Liver (tissue), 9 donors: ENCODE measurements around the gene CES2. TPM values are rescaled to one million over a fixed set of nuclear protein-coding genes. Genes with fewer than 3 reads are reported as not detected.
"Not testable (repeated sequence)": the region's sequence is repeated elsewhere in the genome, so short reads cannot be mapped to it uniquely, and the experiment has no call there.

ENCODE experiments used
- DNase-seq: peaks from one replicate; pipeline ENCODE4 v3.0.0-alpha.2; 2017; ENCODE audit warnings: low spot score
- H3K27ac ChIP-seq, 2 donors: one replicate each; pipeline ENCODE4 v1.7.0; 2013; ENCODE audit warnings: inconsistent platforms in 2 of 2, low read length in 2 of 2, control low read depth in 1 of 2, low read depth in 1 of 2, mild to moderate bottlenecking in 1 of 2
- H3K27me3 ChIP-seq, 4 donors: one replicate each; pipeline versions ENCODE4 v1.6.1 to v1.7.0; 2013; ENCODE audit warnings: low read length in 3 of 4, inconsistent platforms in 1 of 4, mild to moderate bottlenecking in 1 of 4, moderate library complexity in 1 of 4; ENCODE audit not compliant: control insufficient read depth in 4 of 4, insufficient read depth in 4 of 4
- H3K36me3 ChIP-seq, 4 donors: one replicate each; pipeline versions ENCODE4 v1.6.1 to v1.7.0; 2013; ENCODE audit warnings: low read length in 3 of 4, mild to moderate bottlenecking in 3 of 4, low read depth in 1 of 4, moderate library complexity in 1 of 4; ENCODE audit not compliant: control insufficient read depth in 4 of 4, insufficient read depth in 3 of 4
- H3K4me1 ChIP-seq, 4 donors: one replicate each; pipeline versions ENCODE4 v1.6.1 to v1.7.0; 2013; ENCODE audit warnings: low read length in 3 of 4, mild to moderate bottlenecking in 3 of 4, moderate library complexity in 1 of 4; ENCODE audit not compliant: control insufficient read depth in 4 of 4, insufficient read depth in 4 of 4
- H3K4me3 ChIP-seq, 3 donors: one replicate each; pipeline versions ENCODE4 v1.6.1 to v1.7.0; 2013; ENCODE audit warnings: low read length in 3 of 3, control low read depth in 1 of 3, low read depth in 1 of 3, mild to moderate bottlenecking in 1 of 3
- H3K9ac ChIP-seq, 2 donors: one replicate each; pipeline ENCODE4 v1.7.0; 2013; ENCODE audit warnings: low read length in 2 of 2, mild to moderate bottlenecking in 2 of 2, moderate library complexity in 2 of 2, control low read depth in 1 of 2, low read depth in 1 of 2
- H3K9me3 ChIP-seq, 4 donors: one replicate each; pipeline versions ENCODE4 v1.6.1 to v1.7.0; 2013; ENCODE audit warnings: low read length in 3 of 4; ENCODE audit not compliant: control insufficient read depth in 4 of 4
- FOXA1 ChIP-seq: IDR thresholded peaks from 2 replicates; pipeline ENCODE4 v1.6.1; 2016; ENCODE audit warnings: antibody characterized with exemption
- FOXA2 ChIP-seq: IDR thresholded peaks from 2 replicates; pipeline ENCODE4 v1.6.1; 2016; ENCODE audit warnings: antibody characterized with exemption
- GABPA ChIP-seq, 2 donors: IDR thresholded peaks in 1 of 2; conservative IDR thresholded peaks in 1 of 2; 2 replicates each; pipeline ENCODE4 v1.6.1; 2016; ENCODE audit warnings: antibody characterized with exemption in 2 of 2, mild to moderate bottlenecking in 1 of 2, moderate library complexity in 1 of 2
- HNF4A ChIP-seq, 2 donors: conservative IDR thresholded peaks; 2 replicates each; pipeline ENCODE4 v1.6.1; 2016; ENCODE audit warnings: antibody characterized with exemption in 2 of 2, mild to moderate bottlenecking in 2 of 2
- HNF4G ChIP-seq: IDR thresholded peaks from 2 replicates; pipeline ENCODE4 v1.6.1; 2016; ENCODE audit warnings: antibody characterized with exemption
- JUND ChIP-seq, 2 donors: IDR thresholded peaks; 2 replicates each; pipeline ENCODE4 v1.6.1; 2016; ENCODE audit warnings: antibody characterized with exemption in 2 of 2
- NR2F2 ChIP-seq: IDR thresholded peaks from 2 replicates; pipeline ENCODE4 v1.6.1; 2016; ENCODE audit warnings: antibody characterized with exemption
- RAD21 ChIP-seq, 2 donors: IDR thresholded peaks; 2 replicates each; pipeline ENCODE4 v1.6.1; 2016; ENCODE audit warnings: antibody characterized with exemption in 2 of 2, mild to moderate bottlenecking in 2 of 2
- RXRA ChIP-seq, 2 donors: IDR thresholded peaks; 2 replicates each; pipeline ENCODE4 v1.6.1; 2017 to 2018; ENCODE audit warnings: antibody characterized with exemption in 2 of 2, mild to moderate bottlenecking in 1 of 2
- SP1 ChIP-seq: IDR thresholded peaks from 2 replicates; pipeline ENCODE4 v1.6.1; 2018; ENCODE audit warnings: antibody characterized with exemption, mild to moderate bottlenecking
- TAF1 ChIP-seq: conservative IDR thresholded peaks from 2 replicates; pipeline ENCODE4 v1.6.1; 2016; ENCODE audit warnings: antibody characterized with exemption, mild to moderate bottlenecking
- YY1 ChIP-seq: IDR thresholded peaks from 2 replicates; pipeline ENCODE4 v1.6.1; 2016; ENCODE audit warnings: antibody characterized with exemption, mild to moderate bottlenecking
- WGBS: extraction: QIAGEN DNeasy Blood & Tissue Kit; methylation state at CpG from one replicate; pipeline ENCODE4 v1.1.7; 2013; 5-methylcytosine and 5-hydroxymethylcytosine counted together
- polyA plus RNA-seq, 2 donors: library from polyadenylated mRNA; stranded (reverse) in 1 of 2; unstranded in 1 of 2; fragments of 200-250 nt in 1 of 2; fragments of >200 nt in 1 of 2; fragmentation: Nextera tagmentation in 1 of 2; extraction: Ambion mirVana in 1 of 2; gene quantifications; one replicate each; pipeline versions ENCODE4 v1.2.1 to v1.2.3, GENCODE V29; 2013 to 2015
- total RNA-seq, 2 donors: library from RNA; depleted of rRNA; stranded (reverse); fragments of >200 nt; gene quantifications; one replicate each; pipeline ENCODE4 v1.2.3, GENCODE V29; 2014
- TF ChIP-seq, protein P1 (sequence below): IDR thresholded peaks from 2 replicates; pipeline ENCODE4 v1.6.1; 2016; ENCODE audit warnings: antibody characterized with exemption
- TF ChIP-seq, protein P2 (sequence below): IDR thresholded peaks from 2 replicates; pipeline ENCODE4 v1.6.1; 2016; ENCODE audit warnings: antibody characterized with exemption
- TF ChIP-seq, protein P3 (sequence below): IDR thresholded peaks from 2 replicates; pipeline ENCODE4 v1.6.1; 2016; ENCODE audit warnings: antibody characterized with exemption
- TF ChIP-seq, protein P4 (sequence below): IDR thresholded peaks from 2 replicates; pipeline ENCODE4 v1.6.1; 2016; ENCODE audit warnings: antibody characterized with exemption, mild to moderate bottlenecking
- donor health status: healthy.
- donor health status: healthy.
- donor health status: healthy.
- donor health status: healthy.
- donor health status: healthy.

The CES2 gene
- total and polyA plus RNA-seq, 4 donors: 21.2 to 200 (median 182) TPM

DNA sequence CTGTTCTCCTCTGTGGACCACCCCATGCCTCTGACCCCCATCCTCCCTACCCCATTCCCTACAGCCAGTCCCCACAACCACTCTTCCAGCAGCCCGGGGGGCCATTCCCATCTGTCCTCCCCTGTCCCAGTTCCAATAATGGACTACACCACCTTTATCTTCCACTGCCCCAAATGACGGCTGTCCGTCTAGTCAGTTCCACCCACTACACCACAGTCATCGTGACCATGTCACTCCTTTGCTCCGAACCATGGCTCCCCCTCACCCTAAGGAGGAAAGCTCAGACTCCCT is 39.7 kb upstream of the CES2 start:
- 86% methylated on average over 5 of the region's 5 CpGs for WGBS
- H3K36me3 ChIP-seq: no peaks in the 10 kb centered on the region
- peaks cover 11 to 31% (median 23%) of the 10 kb centered on the region in 4 donors for H3K4me1 ChIP-seq
- H3K9me3 ChIP-seq: no peaks in the 10 kb centered on the region
- H3K4me3 ChIP-seq: no peak overlapping the region
- H3K27me3 ChIP-seq: no peaks in the 10 kb centered on the region
- no peak overlapping the region for H3K9ac ChIP-seq
- no peak for DNase-seq
- TF ChIP-seq SP1: no peak
- TF ChIP-seq, protein P1, sequence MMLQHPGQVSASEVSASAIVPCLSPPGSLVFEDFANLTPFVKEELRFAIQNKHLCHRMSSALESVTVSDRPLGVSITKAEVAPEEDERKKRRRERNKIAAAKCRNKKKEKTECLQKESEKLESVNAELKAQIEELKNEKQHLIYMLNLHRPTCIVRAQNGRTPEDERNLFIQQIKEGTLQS: no peak
- no peak for TF ChIP-seq RXRA (IDR thresholded peaks at IDR 0.05)
- H3K27ac ChIP-seq: no peak overlapping the region

DNA sequence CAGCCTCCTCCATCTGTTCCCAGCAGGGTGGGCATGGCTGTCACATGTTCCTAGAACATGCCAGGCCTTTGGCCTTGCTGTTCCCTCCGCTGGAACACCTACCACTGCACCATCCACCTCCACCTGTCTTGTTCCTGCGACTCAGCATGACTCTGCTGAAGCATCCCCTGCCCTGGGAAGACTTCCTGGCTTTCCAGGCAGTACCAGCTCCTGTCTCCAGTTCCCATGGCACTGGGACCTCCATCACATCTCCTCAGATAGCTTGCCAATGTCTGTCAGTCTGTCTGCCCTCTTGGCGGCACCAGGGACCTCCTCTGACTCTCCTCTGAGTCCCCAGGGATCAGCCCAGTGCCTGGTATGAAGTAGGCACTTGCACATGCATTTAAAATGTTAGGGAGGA is 39.3 kb upstream of the CES2 start:
- Histone ChIP-seq H3K27me3 (no peaks in the 10 kb centered on the region), H3K36me3 (no peaks in the 10 kb centered on the region), H3K9me3 (no peaks in the 10 kb centered on the region), H3K4me3 (no peak overlapping the region), H3K4me1 (peaks cover 11 to 27% (median 22%) of the 10 kb centered on the region in 4 donors), H3K9ac (no peak overlapping the region), H3K27ac (no peak overlapping the region)
- WGBS: 98% methylated on average over 3 of the region's 3 CpGs
- TF ChIP-seq TAF1 (no peak), GABPA (IDR thresholded peaks at IDR 0.05 in 1 of 2, conservative IDR thresholded peaks at IDR 0.05 in 1 of 2) (no peak), SP1 (no peak), HNF4G (no peak), FOXA2 (no peak), RXRA (IDR thresholded peaks at IDR 0.05) (no peak), RAD21 (IDR thresholded peaks at IDR 0.05) (no peak), FOXA1 (no peak), NR2F2 (no peak), HNF4A (conservative IDR thresholded peaks at IDR 0.05) (no peak), YY1 (no peak), JUND (IDR thresholded peaks at IDR 0.05) (no peak)
- TF ChIP-seq, protein P2, sequence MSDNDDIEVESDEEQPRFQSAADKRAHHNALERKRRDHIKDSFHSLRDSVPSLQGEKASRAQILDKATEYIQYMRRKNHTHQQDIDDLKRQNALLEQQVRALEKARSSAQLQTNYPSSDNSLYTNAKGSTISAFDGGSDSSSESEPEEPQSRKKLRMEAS: no peak
- TF ChIP-seq, protein P3, sequence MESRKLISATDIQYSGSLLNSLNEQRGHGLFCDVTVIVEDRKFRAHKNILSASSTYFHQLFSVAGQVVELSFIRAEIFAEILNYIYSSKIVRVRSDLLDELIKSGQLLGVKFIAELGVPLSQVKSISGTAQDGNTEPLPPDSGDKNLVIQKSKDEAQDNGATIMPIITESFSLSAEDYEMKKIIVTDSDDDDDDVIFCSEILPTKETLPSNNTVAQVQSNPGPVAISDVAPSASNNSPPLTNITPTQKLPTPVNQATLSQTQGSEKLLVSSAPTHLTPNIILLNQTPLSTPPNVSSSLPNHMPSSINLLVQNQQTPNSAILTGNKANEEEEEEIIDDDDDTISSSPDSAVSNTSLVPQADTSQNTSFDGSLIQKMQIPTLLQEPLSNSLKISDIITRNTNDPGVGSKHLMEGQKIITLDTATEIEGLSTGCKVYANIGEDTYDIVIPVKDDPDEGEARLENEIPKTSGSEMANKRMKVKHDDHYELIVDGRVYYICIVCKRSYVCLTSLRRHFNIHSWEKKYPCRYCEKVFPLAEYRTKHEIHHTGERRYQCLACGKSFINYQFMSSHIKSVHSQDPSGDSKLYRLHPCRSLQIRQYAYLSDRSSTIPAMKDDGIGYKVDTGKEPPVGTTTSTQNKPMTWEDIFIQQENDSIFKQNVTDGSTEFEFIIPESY: no peak
- TF ChIP-seq, protein P4, sequence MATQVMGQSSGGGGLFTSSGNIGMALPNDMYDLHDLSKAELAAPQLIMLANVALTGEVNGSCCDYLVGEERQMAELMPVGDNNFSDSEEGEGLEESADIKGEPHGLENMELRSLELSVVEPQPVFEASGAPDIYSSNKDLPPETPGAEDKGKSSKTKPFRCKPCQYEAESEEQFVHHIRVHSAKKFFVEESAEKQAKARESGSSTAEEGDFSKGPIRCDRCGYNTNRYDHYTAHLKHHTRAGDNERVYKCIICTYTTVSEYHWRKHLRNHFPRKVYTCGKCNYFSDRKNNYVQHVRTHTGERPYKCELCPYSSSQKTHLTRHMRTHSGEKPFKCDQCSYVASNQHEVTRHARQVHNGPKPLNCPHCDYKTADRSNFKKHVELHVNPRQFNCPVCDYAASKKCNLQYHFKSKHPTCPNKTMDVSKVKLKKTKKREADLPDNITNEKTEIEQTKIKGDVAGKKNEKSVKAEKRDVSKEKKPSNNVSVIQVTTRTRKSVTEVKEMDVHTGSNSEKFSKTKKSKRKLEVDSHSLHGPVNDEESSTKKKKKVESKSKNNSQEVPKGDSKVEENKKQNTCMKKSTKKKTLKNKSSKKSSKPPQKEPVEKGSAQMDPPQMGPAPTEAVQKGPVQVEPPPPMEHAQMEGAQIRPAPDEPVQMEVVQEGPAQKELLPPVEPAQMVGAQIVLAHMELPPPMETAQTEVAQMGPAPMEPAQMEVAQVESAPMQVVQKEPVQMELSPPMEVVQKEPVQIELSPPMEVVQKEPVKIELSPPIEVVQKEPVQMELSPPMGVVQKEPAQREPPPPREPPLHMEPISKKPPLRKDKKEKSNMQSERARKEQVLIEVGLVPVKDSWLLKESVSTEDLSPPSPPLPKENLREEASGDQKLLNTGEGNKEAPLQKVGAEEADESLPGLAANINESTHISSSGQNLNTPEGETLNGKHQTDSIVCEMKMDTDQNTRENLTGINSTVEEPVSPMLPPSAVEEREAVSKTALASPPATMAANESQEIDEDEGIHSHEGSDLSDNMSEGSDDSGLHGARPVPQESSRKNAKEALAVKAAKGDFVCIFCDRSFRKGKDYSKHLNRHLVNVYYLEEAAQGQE: no peak
- TF ChIP-seq, protein P1: no peak
- DNase-seq: no peak

DNA sequence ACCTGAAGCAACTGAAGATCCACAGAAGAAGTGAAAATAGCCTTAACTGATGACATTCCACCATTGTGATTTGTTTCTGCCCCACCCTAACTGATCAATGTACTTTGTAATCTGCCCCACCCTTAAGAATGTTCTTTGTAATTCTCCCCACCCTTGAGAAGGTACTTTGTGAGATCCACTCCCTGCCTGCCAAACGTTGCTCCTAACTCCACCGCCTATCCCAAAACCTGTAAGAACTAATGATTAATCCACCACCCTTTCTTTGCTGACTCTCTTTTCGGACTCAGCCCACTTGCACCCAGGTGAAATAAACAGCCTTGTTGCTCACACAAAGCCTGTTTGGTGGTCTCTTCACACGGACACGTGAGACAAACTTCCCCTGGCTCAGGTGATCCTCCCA is 38.6 kb upstream of the CES2 start:
- DNase-seq, H3K4me3 ChIP-seq, H3K9ac ChIP-seq, H3K9me3 ChIP-seq, H3K36me3 ChIP-seq, H3K27ac ChIP-seq, H3K27me3 ChIP-seq: not testable (repeated sequence)
- peaks cover 7 to 22% (median 17%) of the 10 kb centered on the region in 4 donors for H3K4me1 ChIP-seq
- WGBS: 72% methylated on average over 5 of the region's 5 CpGs
